PC-9 (cell line): ENCODE measurements around the gene CCDC69. TPM values are rescaled to one million over a fixed set of nuclear protein-coding genes. Genes with fewer than 3 reads are reported as not detected.

ENCODE experiments used
- BruUV-seq: library from RNA; stranded (reverse); fragments of 400-500 nt; replicated peaks from 2 replicates; lab custom pipeline; 2021; lab: Mats Ljungman, UMichigan
- CTCF ChIA-PET: fragments of 300-600 bp; sonication (Branson Sonifier 250); formaldehyde crosslinking; loops from one replicate; lab custom pipeline; 2022; ENCODE audit warnings: antibody characterized with exemption; lab: Charles Lee
- POLR2A ChIA-PET: fragments of 300-600 bp; sonication (Branson Sonifier 250); formaldehyde crosslinking; loops from one replicate; lab custom pipeline; 2022; ENCODE audit warnings: antibody characterized with exemption; ENCODE audit not compliant: unreplicated experiment; lab: Charles Lee
- DNase-seq, 2 experiments: peaks; one replicate each; pipeline versions ENCODE4 v3.0.0 to v3.0.0-alpha.2; 2015 to 2022; ENCODE audit warnings: mixed read lengths in 1 of 2
- H2AFZ ChIP-seq: fragments of 200-600 bp; sonication (generic); 2 replicates; pipeline ENCODE4 v1.8.1; 2017; ENCODE audit warnings: antibody characterized with exemption
- H3F3A ChIP-seq: fragments of 200-600 bp; sonication (generic); 2 replicates; pipeline ENCODE4 v1.8.1; 2017; ENCODE audit warnings: antibody characterized with exemption, mild to moderate bottlenecking, low read depth; ENCODE audit not compliant: insufficient read depth
- H3K27ac ChIP-seq: fragments of 200-600 bp; sonication (generic); 2 replicates; pipeline ENCODE4 v1.6.1; 2016; ENCODE audit warnings: mixed run types
- H3K27me3 ChIP-seq: fragments of 200-600 bp; sonication (generic); 2 replicates; pipeline ENCODE4 v1.6.1; 2016; ENCODE audit warnings: low read depth, mixed run types; ENCODE audit not compliant: insufficient read depth
- H3K36me3 ChIP-seq: fragments of 200-600 bp; sonication (generic); 2 replicates; pipeline ENCODE4 v1.6.1; 2016; ENCODE audit warnings: low read depth, mixed run types
- H3K4me1 ChIP-seq: fragments of 200-600 bp; sonication (generic); replicated peaks from 2 replicates; pipeline ENCODE4 v1.6.1; 2016; ENCODE audit warnings: mixed run types; ENCODE audit not compliant: insufficient read depth
- H3K4me2 ChIP-seq: fragments of 200-600 bp; sonication (generic); 2 replicates; pipeline ENCODE4 v1.6.1; 2017; ENCODE audit warnings: mixed run types
- H3K4me3 ChIP-seq: fragments of 200-600 bp; sonication (generic); 2 replicates; pipeline ENCODE4 v1.6.1; 2016; ENCODE audit warnings: mixed run types
- H3K79me2 ChIP-seq: fragments of 200-600 bp; sonication (generic); 2 replicates; pipeline ENCODE4 v1.6.1; 2017; ENCODE audit warnings: low read depth, mixed run types
- H3K9me2 ChIP-seq: fragments of 200-600 bp; sonication (generic); 2 replicates; pipeline ENCODE4 v1.8.1; 2017; ENCODE audit warnings: mild to moderate bottlenecking; ENCODE audit not compliant: insufficient read depth
- H3K9me3 ChIP-seq: fragments of 200-600 bp; sonication (generic); 2 replicates; pipeline ENCODE4 v1.8.1; 2016; ENCODE audit warnings: low read depth; ENCODE audit not compliant: insufficient read depth
- H4K20me1 ChIP-seq: fragments of 200-600 bp; sonication (generic); 2 replicates; pipeline ENCODE4 v1.8.1; 2017; ENCODE audit not compliant: insufficient read depth
- EZH2 ChIP-seq: fragments of 200-600 bp; sonication (generic); IDR thresholded peaks from 2 replicates; pipeline ENCODE4 v1.8.0; 2017; ENCODE audit warnings: antibody characterized with exemption, low read depth
- intact Hi-C: fragments of 100-400 bp; cut with micrococcal nuclease; formaldehyde crosslinking; loops from one replicate; pipeline ENCODE4 v1.10.0; 2022; ENCODE audit not compliant: unreplicated experiment
- total RNA-seq: library from RNA; stranded (reverse); gene quantifications from 2 replicates; pipeline ENCODE4 v1.2.3, GENCODE V29; 2021
- TF ChIP-seq, protein P1 (sequence below): fragments of 200-600 bp; sonication (generic); conservative IDR thresholded peaks from 2 replicates; pipeline ENCODE4 v1.6.1; 2017; ENCODE audit warnings: mixed run types, antibody characterized with exemption, mild to moderate bottlenecking, moderate library complexity

CCDC69 gene
- total RNA-seq, 1 experiment from 2014 or later: 0.50 TPM

DNA sequence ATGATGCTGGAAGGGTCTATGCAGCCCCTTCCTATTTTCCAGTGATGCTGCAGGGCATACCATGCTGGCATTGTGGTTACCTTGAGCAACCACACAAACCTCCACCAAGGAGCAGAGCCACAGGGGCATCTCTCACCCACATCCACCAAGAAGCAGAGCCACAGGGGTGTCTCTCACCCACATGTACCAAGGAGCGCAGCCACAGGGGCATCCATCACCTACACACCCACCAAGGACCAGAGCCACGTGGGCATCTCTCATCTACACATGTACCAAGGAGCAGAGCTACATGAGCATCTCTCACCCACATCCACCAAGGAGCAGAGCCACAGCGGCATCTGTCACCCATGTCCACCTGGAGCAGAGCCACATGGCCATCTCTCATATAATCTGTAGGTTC is 20.3 kb upstream of the CCDC69 start:
- no peaks in the 10 kb centered on the region for H3K79me2 ChIP-seq
- H3K27me3 ChIP-seq: no peaks in the 10 kb centered on the region
- H3K27ac ChIP-seq: no peak overlapping the region
- H3K4me2 ChIP-seq: no peak overlapping the region
- intact Hi-C loops: no loop called here
- H3K9me2 ChIP-seq: no peaks in the 10 kb centered on the region
- H3K4me1 ChIP-seq: peaks cover 8% of the 10 kb centered on the region
- H3K4me3 ChIP-seq: no peak overlapping the region
- ChIA-PET POLR2A (no interaction called here), CTCF (interaction anchor here (0.5 kb wide), 1 partner anchor 129 kb away, joined by 3 read pairs; no protein-coding TSS in a partner anchor)
- no peaks in the 10 kb centered on the region for H3K9me3 ChIP-seq
- no peaks in the 10 kb centered on the region for H4K20me1 ChIP-seq
- no peak overlapping the region for H2AFZ ChIP-seq
- DNase-seq: peak in 1 of 2 experiments; percentile 15
- no peaks in the 10 kb centered on the region for H3F3A ChIP-seq
- no peaks in the 10 kb centered on the region for H3K36me3 ChIP-seq
- no TSS peak for BruUV-seq
- no peak for TF ChIP-seq EZH2
- TF ChIP-seq, protein P1, sequence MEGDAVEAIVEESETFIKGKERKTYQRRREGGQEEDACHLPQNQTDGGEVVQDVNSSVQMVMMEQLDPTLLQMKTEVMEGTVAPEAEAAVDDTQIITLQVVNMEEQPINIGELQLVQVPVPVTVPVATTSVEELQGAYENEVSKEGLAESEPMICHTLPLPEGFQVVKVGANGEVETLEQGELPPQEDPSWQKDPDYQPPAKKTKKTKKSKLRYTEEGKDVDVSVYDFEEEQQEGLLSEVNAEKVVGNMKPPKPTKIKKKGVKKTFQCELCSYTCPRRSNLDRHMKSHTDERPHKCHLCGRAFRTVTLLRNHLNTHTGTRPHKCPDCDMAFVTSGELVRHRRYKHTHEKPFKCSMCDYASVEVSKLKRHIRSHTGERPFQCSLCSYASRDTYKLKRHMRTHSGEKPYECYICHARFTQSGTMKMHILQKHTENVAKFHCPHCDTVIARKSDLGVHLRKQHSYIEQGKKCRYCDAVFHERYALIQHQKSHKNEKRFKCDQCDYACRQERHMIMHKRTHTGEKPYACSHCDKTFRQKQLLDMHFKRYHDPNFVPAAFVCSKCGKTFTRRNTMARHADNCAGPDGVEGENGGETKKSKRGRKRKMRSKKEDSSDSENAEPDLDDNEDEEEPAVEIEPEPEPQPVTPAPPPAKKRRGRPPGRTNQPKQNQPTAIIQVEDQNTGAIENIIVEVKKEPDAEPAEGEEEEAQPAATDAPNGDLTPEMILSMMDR: no peak

DNA sequence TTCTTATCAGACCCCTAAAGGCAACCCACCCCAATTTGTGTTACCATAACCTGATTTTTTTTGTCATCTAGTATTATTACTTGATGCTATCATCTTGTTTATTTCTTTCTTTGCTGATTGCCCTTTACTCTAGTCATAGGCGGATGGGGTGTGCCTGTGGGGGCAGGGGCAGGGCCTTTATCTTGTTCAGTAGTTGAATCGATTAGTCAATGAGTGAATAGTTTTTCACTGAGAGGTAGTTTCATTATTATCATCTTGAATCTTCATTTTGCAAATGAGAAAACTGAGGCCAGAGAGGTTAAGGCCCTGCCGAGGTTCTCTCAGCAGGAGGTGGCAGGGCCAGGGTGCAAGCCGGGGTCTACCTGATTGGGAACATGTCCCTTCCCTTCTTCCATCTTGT is 19.7 kb upstream of the CCDC69 start:
- TF ChIP-seq, protein P1: no peak
- no peak for TF ChIP-seq EZH2
- intact Hi-C loops: no loop called here

DNA sequence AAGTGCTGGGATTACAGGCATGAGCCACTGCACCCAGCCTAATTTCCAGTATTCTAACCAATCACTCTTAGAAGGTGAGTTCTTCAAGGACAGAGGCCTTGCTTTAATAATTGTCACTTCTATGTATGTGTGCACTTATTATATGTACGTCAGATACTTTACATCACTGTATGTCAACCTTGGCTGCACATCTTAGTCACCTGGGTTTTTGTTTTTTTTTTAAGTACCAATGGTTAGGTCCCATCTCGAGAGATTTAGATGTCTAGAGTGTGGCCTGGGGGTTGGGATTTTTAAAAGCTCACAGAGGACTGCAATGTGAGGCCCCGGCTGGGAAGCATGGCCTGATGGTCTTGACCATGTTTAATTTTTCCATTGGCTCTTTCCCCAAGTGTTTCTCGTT is 19.2 kb upstream of the CCDC69 start:
- no peaks in the 10 kb centered on the region for H4K20me1 ChIP-seq
- ChIA-PET POLR2A (no interaction called here), CTCF (interaction anchor here (0.6 kb wide), 1 partner anchor 241 kb away, joined by 6 read pairs; no protein-coding TSS in a partner anchor)
- H3K79me2 ChIP-seq: no peaks in the 10 kb centered on the region
- no peaks in the 10 kb centered on the region for H3K27me3 ChIP-seq
- no peaks in the 10 kb centered on the region for H3K9me2 ChIP-seq
- H2AFZ ChIP-seq: no peak overlapping the region
- no peak overlapping the region for H3K4me2 ChIP-seq
- H3K27ac ChIP-seq: no peak overlapping the region
- no peak overlapping the region for H3K4me3 ChIP-seq
- intact Hi-C loops: no loop called here
- no peaks in the 10 kb centered on the region for H3F3A ChIP-seq
- H3K36me3 ChIP-seq: no peaks in the 10 kb centered on the region
- TF ChIP-seq, protein P1: no peak
- no peak for TF ChIP-seq EZH2
- no peaks in the 10 kb centered on the region for H3K9me3 ChIP-seq
- DNase-seq: no peak
- peaks cover 8% of the 10 kb centered on the region for H3K4me1 ChIP-seq
- BruUV-seq: no TSS peak

More for the DNA sequence above, 19.7 kb upstream of the CCDC69 start:
- Histone ChIP-seq H2AFZ (no peak overlapping the region), H3F3A (no peaks in the 10 kb centered on the region), H3K79me2 (no peaks in the 10 kb centered on the region), H4K20me1 (no peaks in the 10 kb centered on the region), H3K4me3 (no peak overlapping the region), H3K27ac (no peak overlapping the region), H3K9me3 (no peaks in the 10 kb centered on the region), H3K36me3 (no peaks in the 10 kb centered on the region), H3K4me1 (peaks cover 8% of the 10 kb centered on the region), H3K9me2 (no peaks in the 10 kb centered on the region), H3K27me3 (no peaks in the 10 kb centered on the region), H3K4me2 (no peak overlapping the region)
- POLR2A ChIA-PET: no interaction called here
- DNase-seq: no peak
- CTCF ChIA-PET: no interaction called here
- BruUV-seq: no TSS peak
